Left ventricle myocardium inferior (tissue), 1 donor: ENCODE results near the gene PHACTR3. TPM values are rescaled to one million over a fixed set of nuclear protein-coding genes. Genes with fewer than 3 reads are reported as not detected.

ENCODE experiments used
- DNase-seq: peaks from one replicate; pipeline ENCODE4 v3.0.0-alpha.2; 2020
- H3K27ac ChIP-seq: fragments of 200-600 bp; replicated peaks from 2 replicates; pipeline ENCODE4 v1.8.0; 2021
- H3K27me3 ChIP-seq: fragments of 200-600 bp; 2 replicates; pipeline ENCODE4 v1.8.0; 2021; ENCODE audit warnings: low read depth
- H3K36me3 ChIP-seq: fragments of 200-600 bp; 2 replicates; pipeline ENCODE4 v1.8.0; 2021
- H3K4me1 ChIP-seq: fragments of 200-600 bp; 2 replicates; pipeline ENCODE4 v1.8.0; 2021
- H3K4me3 ChIP-seq: fragments of 200-600 bp; 2 replicates; pipeline ENCODE4 v1.8.0; 2021; ENCODE audit warnings: mild to moderate bottlenecking, moderate library complexity
- H3K9me3 ChIP-seq: fragments of 200-600 bp; replicated peaks from 2 replicates; pipeline ENCODE4 v1.8.0; 2021
- CTCF ChIP-seq: fragments of 200-600 bp; IDR thresholded peaks from 2 replicates; pipeline ENCODE4 v1.8.0; 2021; ENCODE audit warnings: antibody characterized with exemption, mild to moderate bottlenecking, borderline replicate concordance
- intact Hi-C: fragments of 100-400 bp; cut with micrococcal nuclease; formaldehyde crosslinking; loops from one replicate; pipeline ENCODE4 v1.11.0; 2022
- total RNA-seq: library from RNA; stranded (reverse); fragmentation: NEBNext Ultra II Directional; extraction: Animal tissue kit (Norgen Biotek cat#: 25700); gene quantifications from one replicate; pipeline ENCODE4 v1.2.1, GENCODE V29; 2021
- donor health status: DM: no; HTN: yes; CAD: no; lungs with severe emphysema.

The PHACTR3 gene
- total RNA-seq, 1 donor from 2014 or later: 4.3 TPM

- intact Hi-C loops: no loop called here
- no peak for TF ChIP-seq CTCF
- Histone ChIP-seq H3K36me3 (no peaks in the 10 kb centered on the region), H3K27me3 (no peaks in the 10 kb centered on the region), H3K4me3 (no peak overlapping the region), H3K4me1 (peaks cover 31% of the 10 kb centered on the region), H3K27ac (peak overlapping the region; percentile 59), H3K9me3 (no peaks in the 10 kb centered on the region)
- peak; percentile 71 for DNase-seq
These were observed 216.1 kb downstream of the PHACTR3 start for GRCh38 chr20:59820204-59821041.

GRCh38 chr20:59821201-59821600 is 216.9 kb downstream of the PHACTR3 start:
- no peak for TF ChIP-seq CTCF

GRCh38 chr20:59821788-59822187 is 217.4 kb downstream of the PHACTR3 start:
- DNase-seq: no peak

More at GRCh38 chr20:59821201-59821600, 216.9 kb downstream of the PHACTR3 start:
- intact Hi-C loops: no loop called here
- peak overlapping the region; percentile 59 for H3K27ac ChIP-seq
- no peaks in the 10 kb centered on the region for H3K9me3 ChIP-seq
- no peak for DNase-seq
- no peaks in the 10 kb centered on the region for H3K27me3 ChIP-seq
- H3K36me3 ChIP-seq: no peaks in the 10 kb centered on the region
- peaks cover 33% of the 10 kb centered on the region for H3K4me1 ChIP-seq
- no peak overlapping the region for H3K4me3 ChIP-seq

GRCh38 chr20:59822291-59823029 is 218.1 kb downstream of the PHACTR3 start:
- TF ChIP-seq CTCF: no peak
- DNase-seq: no peak
- peaks cover 41% of the 10 kb centered on the region for H3K4me1 ChIP-seq

More at GRCh38 chr20:59821788-59822187, 217.4 kb downstream of the PHACTR3 start:
- H3K36me3 ChIP-seq: no peaks in the 10 kb centered on the region
- no peaks in the 10 kb centered on the region for H3K27me3 ChIP-seq
- intact Hi-C loops: no loop called here
- H3K4me1 ChIP-seq: peaks cover 39% of the 10 kb centered on the region
- no peak overlapping the region for H3K27ac ChIP-seq
- no peaks in the 10 kb centered on the region for H3K9me3 ChIP-seq
- TF ChIP-seq CTCF: no peak
- no peak overlapping the region for H3K4me3 ChIP-seq

GRCh38 chr20:59823030-59823423 is 218.7 kb downstream of the PHACTR3 start:
- no peak for DNase-seq
- intact Hi-C loops: no loop called here
- Histone ChIP-seq H3K27me3 (no peaks in the 10 kb centered on the region), H3K27ac (no peak overlapping the region), H3K4me3 (no peak overlapping the region), H3K9me3 (no peaks in the 10 kb centered on the region), H3K36me3 (no peaks in the 10 kb centered on the region), H3K4me1 (peaks cover 41% of the 10 kb centered on the region)
- TF ChIP-seq CTCF: no peak

More at GRCh38 chr20:59822291-59823029, 218.1 kb downstream of the PHACTR3 start:
- Histone ChIP-seq H3K36me3 (no peaks in the 10 kb centered on the region), H3K27me3 (no peaks in the 10 kb centered on the region), H3K27ac (no peak overlapping the region), H3K4me3 (no peak overlapping the region), H3K9me3 (no peaks in the 10 kb centered on the region)
- intact Hi-C loops: no loop called here
